Chondrocyte (in vitro differentiated cells): Measurements from ENCODE around the gene CCDC91. TPM values are rescaled to one million over a fixed set of nuclear protein-coding genes. Genes with fewer than 3 reads are reported as not detected.
A peak's percentile ranks its signal among the peaks of the same experiment; 100 is the strongest.

Source experiments
- DNase-seq: peaks from one replicate; pipeline ENCODE4 v3.0.0; 2021; ENCODE audit warnings: mixed read lengths, low spot score
- H3K27ac Mint-ChIP-seq: one replicate; pipeline ENCODE4 v1.8.0; 2021; ENCODE audit warnings: mild to moderate bottlenecking, moderate library complexity, mixed read lengths; ENCODE audit not compliant: unreplicated experiment
- H3K27me3 Mint-ChIP-seq: 2 replicates; pipeline ENCODE4 v1.8.0; 2021; ENCODE audit warnings: low read depth, mixed read lengths
- H3K36me3 Mint-ChIP-seq: 2 replicates; pipeline ENCODE4 v1.8.0; 2021; ENCODE audit warnings: low read depth, mixed read lengths
- H3K4me1 Mint-ChIP-seq: 2 replicates; pipeline ENCODE4 v1.8.0; 2021; ENCODE audit warnings: low read depth, mild to moderate bottlenecking, mixed read lengths
- H3K4me3 Mint-ChIP-seq: one replicate; pipeline ENCODE4 v1.8.0; 2021; ENCODE audit warnings: mild to moderate bottlenecking, moderate library complexity, mixed read lengths; ENCODE audit not compliant: unreplicated experiment
- H3K9me3 Mint-ChIP-seq: 2 replicates; pipeline ENCODE4 v1.8.0; 2021; ENCODE audit warnings: low read depth, mixed read lengths
- CTCF ChIP-seq: fragments of 200-600 bp; sonication (generic); IDR thresholded peaks from 2 replicates; pipeline ENCODE4 v1.5.0; 2021; ENCODE audit warnings: antibody characterized with exemption, mild to moderate bottlenecking, moderate library complexity
- total RNA-seq: library from RNA; stranded (reverse); gene quantifications from 3 replicates; pipeline ENCODE4 v1.2.1, GENCODE V29; 2021

Gene CCDC91
- total RNA-seq, 1 donor from 2014 or later = 17.7 TPM

GRCh38 chr12:28582672-28583376 is 392.6 kb downstream of the CCDC91 start:
- Mint-ChIP-seq H3K36me3 (no peaks in the 10 kb centered on the region), H3K4me1 (peaks cover 12% of the 10 kb centered on the region), H3K4me3 (no peak overlapping the region), H3K27me3 (no peaks in the 10 kb centered on the region), H3K9me3 (no peaks in the 10 kb centered on the region), H3K27ac (no peak overlapping the region)
- no peak for DNase-seq
- no peak for TF ChIP-seq CTCF

GRCh38 chr12:28583701-28584261 is 393.5 kb downstream of the CCDC91 start:
- no peaks in the 10 kb centered on the region for H3K27me3 Mint-ChIP-seq
- peaks cover 4% of the 10 kb centered on the region for H3K4me1 Mint-ChIP-seq
- DNase-seq = no peak
- TF ChIP-seq CTCF = peak; percentile 52
- no peaks in the 10 kb centered on the region for H3K36me3 Mint-ChIP-seq
- no peak overlapping the region for H3K4me3 Mint-ChIP-seq
- H3K27ac Mint-ChIP-seq = no peak overlapping the region
- H3K9me3 Mint-ChIP-seq = no peaks in the 10 kb centered on the region

GRCh38 chr12:28585146-28585545 is 394.9 kb downstream of the CCDC91 start:
- H3K36me3 Mint-ChIP-seq = no peaks in the 10 kb centered on the region
- no peak for DNase-seq
- H3K27me3 Mint-ChIP-seq = no peaks in the 10 kb centered on the region
- H3K9me3 Mint-ChIP-seq = no peaks in the 10 kb centered on the region
- TF ChIP-seq CTCF = no peak
- H3K27ac Mint-ChIP-seq = no peak overlapping the region
- no peak overlapping the region for H3K4me3 Mint-ChIP-seq
- H3K4me1 Mint-ChIP-seq = no peaks in the 10 kb centered on the region

- DNase-seq = no peak
- H3K4me3 Mint-ChIP-seq = no peak overlapping the region
- no peak for TF ChIP-seq CTCF
Observed at GRCh38 chr12:28586481-28586880, 396.2 kb downstream of the CCDC91 start.

GRCh38 chr12:28591831-28592230 is 401.6 kb downstream of the CCDC91 start:
- no peaks in the 10 kb centered on the region for H3K27me3 Mint-ChIP-seq
- peaks cover 16% of the 10 kb centered on the region for H3K9me3 Mint-ChIP-seq
- H3K27ac Mint-ChIP-seq = no peak overlapping the region
- H3K4me3 Mint-ChIP-seq = no peak overlapping the region
- no peak for TF ChIP-seq CTCF
- H3K36me3 Mint-ChIP-seq = peaks cover 7% of the 10 kb centered on the region
- no peaks in the 10 kb centered on the region for H3K4me1 Mint-ChIP-seq
- DNase-seq = no peak

More at GRCh38 chr12:28586481-28586880, 396.2 kb downstream of the CCDC91 start:
- H3K36me3 Mint-ChIP-seq = no peaks in the 10 kb centered on the region
- no peaks in the 10 kb centered on the region for H3K9me3 Mint-ChIP-seq
- no peak overlapping the region for H3K27ac Mint-ChIP-seq
- H3K4me1 Mint-ChIP-seq = no peaks in the 10 kb centered on the region
- H3K27me3 Mint-ChIP-seq = no peaks in the 10 kb centered on the region

Other genes with a start within 250 kb of the CCDC91 start
- gene PTHLH, start 217.7 kb upstream of the CCDC91 start, total RNA-seq = 1.1 to 1.8 TPM (median 1.3 TPM) in 3 replicates